HG02852 (cell line): ENCODE measurements around the gene RUNX3.
A peak's percentile ranks its signal among the peaks of the same experiment; 100 is the strongest.

Experiments
- ATAC-seq: cut with Tn5 transposase; IDR thresholded peaks from one replicate; pipeline ENCODE4 v1.9.1; 2021; ENCODE audit warnings: mild to moderate bottlenecking, moderate library complexity; ENCODE audit not compliant: unreplicated experiment

Gene RUNX3

GRCh38 chr1:24931146-24931467, 1.0 kb upstream of the RUNX3 start:
- no peak for ATAC-seq

GRCh38 chr1:24929398-24930259, 447 bp downstream of the RUNX3 start:
- peak; percentile 14 for ATAC-seq

DNA sequence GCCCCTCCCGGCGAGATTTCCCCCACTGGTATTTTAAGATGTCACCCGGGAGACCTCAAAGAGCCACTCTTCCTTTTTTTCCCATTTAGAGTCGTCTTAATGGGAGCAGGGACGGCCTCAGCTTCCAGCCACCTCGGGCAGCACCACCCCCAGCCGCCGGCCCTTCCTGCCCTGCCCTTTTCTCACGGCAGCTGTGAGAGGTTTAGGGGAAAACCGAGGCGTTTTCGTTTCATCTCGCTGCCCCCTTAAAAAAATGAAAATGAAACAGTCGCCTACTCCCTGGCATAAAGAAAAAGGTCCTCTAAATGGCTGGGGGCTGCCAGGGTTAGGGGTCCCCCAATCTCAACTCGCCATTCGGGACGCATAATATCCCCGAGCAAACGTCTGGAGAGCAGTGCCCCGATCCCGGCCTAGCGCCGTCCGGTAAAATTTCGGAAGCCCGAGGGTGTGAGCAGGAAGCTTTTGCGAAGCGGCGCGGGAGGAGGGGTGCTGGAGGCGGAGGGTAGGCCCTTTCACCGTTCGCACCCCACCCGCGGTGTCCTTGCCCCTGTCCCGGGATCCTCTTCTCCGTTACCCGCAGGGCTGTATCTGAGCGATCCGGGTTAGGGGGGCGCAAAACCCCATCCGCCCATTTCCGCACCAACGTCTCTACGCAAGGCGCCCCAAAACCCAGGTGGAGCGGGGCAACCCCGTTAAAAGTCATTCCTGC, 1.2 kb downstream of the RUNX3 start:
- ATAC-seq: peak; percentile 7

DNA sequence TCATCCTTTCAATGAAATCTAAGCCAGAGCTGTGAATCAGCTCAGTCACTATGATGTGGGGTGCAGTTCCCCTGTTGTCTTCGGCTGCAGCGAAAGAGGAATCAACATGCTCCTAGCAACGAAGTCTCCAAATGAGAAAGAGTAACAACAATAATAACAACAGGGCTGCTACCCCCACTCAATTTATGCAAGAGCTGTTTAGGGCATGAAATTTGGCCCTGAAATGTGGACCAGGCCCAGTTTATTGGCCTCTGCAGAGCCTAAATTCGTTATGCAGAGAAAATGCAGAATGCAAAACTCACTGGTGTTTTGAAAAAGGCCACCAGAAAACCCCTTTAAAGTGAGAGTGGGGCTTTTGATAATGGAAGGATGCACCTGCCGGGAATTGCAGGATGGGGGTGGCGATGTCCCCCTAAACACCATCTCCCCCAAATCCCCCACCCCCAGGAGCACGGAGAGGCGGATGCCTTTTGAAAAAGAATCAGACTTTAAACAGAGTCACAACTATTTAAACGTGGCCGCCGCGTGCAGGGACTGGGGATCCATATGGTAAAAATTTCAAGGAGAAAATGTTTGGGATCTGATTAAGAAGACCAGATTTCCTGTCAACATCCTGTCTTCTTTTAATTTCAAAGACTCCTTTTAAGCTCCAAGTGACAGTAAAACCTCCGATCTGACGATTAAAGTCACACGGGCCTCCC, 1.9 kb downstream of the RUNX3 start:
- ATAC-seq: no peak

GRCh38 chr1:24927473-24927872, 2.6 kb downstream of the RUNX3 start:
- ATAC-seq: no peak

GRCh38 chr1:24926563-24927249, 3.4 kb downstream of the RUNX3 start:
- ATAC-seq: no peak

- ATAC-seq: no peak
Measured at GRCh38 chr1:24925963-24926362, 4.1 kb downstream of the RUNX3 start.

DNA sequence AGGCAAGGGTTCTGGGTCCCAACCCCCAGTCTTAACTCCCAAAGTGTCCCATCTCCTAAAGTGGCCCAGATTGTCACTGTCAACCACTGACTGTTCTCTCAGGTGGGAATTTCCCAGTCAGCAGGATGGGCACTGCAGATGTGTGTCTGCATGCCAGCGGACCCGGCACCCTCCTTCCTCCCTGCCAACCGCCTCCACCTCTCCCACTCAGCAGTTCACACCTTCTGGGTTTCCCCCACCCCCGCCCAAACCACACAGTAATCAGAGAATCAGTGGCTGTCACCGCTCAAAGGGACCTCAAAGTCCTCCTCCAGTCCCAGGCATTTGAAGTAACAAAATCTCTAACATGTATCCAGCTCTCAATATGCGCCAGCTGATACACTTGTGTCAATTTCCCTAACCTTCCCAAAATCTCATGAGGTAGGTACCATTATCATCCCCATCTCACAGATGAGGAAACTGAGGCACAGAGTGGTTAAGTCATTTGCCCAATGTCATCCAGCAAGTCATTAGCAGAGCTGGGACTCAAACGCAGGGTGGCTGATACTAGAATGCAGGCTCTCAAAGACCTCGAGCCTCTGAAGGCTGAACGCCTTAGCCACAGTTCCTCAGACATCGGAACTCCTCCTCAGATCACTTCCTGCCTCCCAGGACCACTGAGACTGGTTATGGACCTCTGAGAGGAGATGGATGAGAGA, 4.8 kb downstream of the RUNX3 start:
- no peak for ATAC-seq

DNA sequence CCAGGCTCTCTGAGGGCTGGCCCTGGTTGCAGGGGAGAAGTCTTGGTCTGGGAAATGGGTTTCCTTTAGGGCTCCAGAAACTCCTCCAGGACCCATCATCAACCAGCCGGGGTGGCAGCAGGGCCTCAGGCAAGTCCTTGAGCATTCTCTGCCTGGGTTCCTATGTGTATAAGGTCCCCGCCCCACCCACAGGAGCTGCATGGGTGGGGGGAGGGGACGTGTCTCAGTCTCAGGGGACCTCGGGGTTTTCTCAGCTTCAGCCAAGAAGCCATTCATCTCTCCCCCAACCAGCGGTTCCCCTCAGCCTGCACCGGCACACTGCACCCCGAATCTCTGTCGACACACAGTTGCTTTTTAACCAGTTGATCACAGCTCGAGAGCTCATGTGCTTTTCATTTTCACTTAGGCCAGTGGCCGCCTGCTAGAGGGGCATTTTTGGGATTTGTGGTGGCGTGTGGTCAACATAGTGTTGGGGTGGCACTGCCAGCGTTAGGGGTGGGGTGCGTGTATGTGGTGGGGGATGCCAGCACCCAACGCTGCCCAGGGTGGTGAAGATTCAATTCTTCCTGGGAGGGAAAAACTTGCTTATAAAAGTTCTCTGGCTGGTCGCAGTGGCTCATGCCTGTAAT, 6.5 kb downstream of the RUNX3 start:
- no peak for ATAC-seq

- no peak for ATAC-seq
Measured at GRCh38 chr1:24921938-24922662, 8.0 kb downstream of the RUNX3 start.

- ATAC-seq: no peak
Measured at GRCh38 chr1:24921412-24921811, 8.7 kb downstream of the RUNX3 start.

GRCh38 chr1:24920533-24920925, 9.5 kb downstream of the RUNX3 start:
- no peak for ATAC-seq

DNA sequence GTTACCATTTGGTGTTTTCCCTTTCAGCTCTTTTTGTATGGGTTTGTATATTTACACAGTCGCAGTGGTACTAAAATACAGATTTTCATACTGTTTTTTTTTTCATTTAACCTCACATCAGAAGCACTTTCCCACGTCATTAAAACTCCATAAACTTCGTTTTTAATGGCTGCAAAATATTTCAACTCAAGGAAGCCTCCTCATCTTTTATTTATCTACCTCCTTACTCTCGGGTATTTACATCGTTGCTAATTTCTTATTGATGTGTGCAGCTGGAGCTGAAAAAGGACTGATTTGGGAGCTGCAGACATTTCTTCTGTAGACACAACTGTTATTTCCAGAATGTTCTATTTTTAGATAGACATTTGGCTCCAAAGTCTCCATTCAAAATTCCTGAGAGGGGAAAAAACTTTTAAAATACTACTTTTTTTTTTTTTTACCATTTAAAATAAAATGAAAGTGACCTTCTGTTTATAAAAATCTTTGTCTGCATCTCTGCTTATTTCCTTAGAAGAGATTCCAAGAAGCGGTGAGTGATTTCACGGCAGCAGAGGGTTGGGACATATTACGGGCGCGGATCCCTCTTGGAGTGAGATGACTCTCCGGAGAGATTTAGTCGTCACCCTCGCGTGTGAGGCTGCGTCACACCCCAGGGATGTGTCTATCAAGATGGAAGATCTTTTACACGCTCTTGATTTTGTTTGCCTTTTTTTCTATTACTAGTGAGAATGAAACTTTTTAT, 10.1 kb downstream of the RUNX3 start:
- no peak for ATAC-seq

DNA sequence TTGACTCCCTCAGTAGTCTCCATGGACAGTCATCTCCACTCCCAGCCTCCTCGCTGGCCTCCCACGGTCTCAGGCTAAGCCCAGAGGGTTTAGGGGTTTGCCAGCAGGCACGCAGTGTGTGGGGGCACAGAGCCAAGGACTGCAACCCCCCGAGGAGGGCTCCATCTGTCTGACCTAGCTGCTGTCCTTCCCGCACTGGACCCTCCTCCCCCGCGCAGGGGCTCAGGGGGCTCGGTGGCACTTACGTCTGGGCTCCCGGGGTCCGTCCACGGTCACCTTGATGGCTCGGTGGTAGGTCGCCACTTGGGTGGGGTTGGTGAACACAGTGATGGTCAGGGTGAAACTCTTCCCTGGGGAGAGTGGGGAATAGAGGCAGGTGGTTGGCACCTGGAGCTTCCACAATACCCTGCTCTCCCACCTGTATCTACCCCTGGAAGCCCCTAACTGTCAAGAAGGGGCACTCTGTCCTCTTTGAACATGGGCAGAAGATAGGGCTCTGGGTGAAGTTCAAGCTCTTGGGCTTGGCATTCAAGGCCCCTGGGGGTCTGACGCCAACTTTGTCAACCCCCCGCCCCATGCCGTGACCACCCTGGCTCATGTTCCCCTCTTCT, 11.0 kb downstream of the RUNX3 start:
- no peak for ATAC-seq

DNA sequence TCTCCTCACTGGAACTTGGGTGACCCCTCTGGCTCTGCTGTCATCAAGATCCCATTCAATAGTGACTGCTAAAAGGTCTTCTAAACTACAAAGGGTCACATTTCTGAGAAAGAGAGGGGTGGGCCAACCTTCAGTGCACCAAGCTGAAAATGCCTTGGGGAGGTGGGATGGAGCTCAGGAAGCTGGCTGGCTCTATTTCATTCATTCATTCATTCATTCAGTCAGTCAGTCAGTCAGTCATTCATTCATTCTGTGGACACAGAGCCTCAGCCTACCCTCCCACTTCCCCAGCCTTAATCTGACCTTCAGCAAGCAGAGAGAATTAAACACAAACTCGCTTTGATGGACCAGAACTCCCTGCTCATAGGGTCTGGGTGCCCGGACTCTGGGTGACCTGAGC, 11.7 kb downstream of the RUNX3 start:
- no peak for ATAC-seq

DNA sequence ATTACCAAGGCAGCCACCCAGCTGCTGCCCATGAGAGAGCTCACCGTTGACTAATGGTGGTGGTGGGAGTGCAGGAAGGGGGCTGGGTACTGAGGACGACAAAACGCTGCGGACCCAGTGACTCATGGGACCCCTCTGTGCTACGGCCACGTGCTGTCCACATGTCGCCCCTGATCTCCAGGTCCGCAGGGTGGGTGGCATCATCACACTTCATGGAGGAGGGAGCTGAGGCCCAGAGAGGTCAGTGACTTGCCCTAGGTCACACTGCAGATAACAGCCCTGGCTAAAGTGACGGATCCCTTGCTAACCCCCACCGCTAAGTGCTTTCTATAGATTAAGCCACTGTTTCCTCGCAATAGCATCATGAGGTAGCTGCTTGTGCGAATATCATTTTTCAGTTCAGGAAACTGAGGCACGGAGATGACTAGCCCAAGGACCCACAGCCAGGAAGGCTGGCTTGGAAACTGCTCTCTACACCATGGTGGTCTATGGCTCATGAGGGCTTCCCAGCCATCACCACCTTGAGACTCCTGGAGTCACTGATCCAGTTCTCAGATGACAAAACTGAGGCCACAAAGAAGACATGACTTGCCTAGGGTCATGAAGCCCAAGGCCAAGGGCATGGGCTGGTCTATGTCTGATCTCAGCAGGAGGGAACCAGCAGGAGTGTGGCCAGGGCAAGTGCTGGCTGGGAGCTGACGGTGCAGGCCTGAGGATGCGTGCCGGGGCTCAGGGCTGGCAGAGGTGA, 12.6 kb downstream of the RUNX3 start:
- no peak for ATAC-seq

- ATAC-seq: no peak
Measured at GRCh38 chr1:24915816-24916602, 14.1 kb downstream of the RUNX3 start.
